Fibroblast of villous mesenchyme (primary cell): ENCODE results near the gene ZNF785. TPM values are rescaled to one million over a fixed set of nuclear protein-coding genes. Genes with fewer than 3 reads are reported as not detected.

Source experiments
- DNase-seq: peaks from one replicate; pipeline ENCODE4 v3.0.0-alpha.2; 2010; ENCODE audit warnings: low read depth
- H3K4me3 ChIP-seq: 2 replicates; pipeline ENCODE4 v1.5.1; 2011; ENCODE audit warnings: low read depth, mild to moderate bottlenecking, low read length
- CTCF ChIP-seq: IDR thresholded peaks from 2 replicates; pipeline ENCODE4 v1.5.1; 2012; ENCODE audit warnings: low read depth, mild to moderate bottlenecking, low read length; ENCODE audit not compliant: insufficient read depth
- total RNA-seq: library from RNA; depleted of rRNA; stranded (reverse); fragments of >200 nt; gene quantifications from 2 replicates; pipeline ENCODE4 v1.2.3, GENCODE V29; 2012

ZNF785 gene
- total RNA-seq, 1 donor, result 13.0 TPM

- no peak for DNase-seq
- H3K4me3 ChIP-seq, result no peak overlapping the region
- TF ChIP-seq CTCF, result no peak
These were observed 20.0 kb downstream of the ZNF785 start for GRCh38 chr16:30565526-30565925.

- H3K4me3 ChIP-seq, result no peak overlapping the region
- no peak for DNase-seq
These were observed 23.5 kb downstream of the ZNF785 start for GRCh38 chr16:30562021-30562420.

GRCh38 chr16:30561089-30561816 is 24.2 kb downstream of the ZNF785 start:
- TF ChIP-seq CTCF, result no peak
- DNase-seq, result no peak
- peak overlapping the region; percentile 56 for H3K4me3 ChIP-seq

More at GRCh38 chr16:30562021-30562420, 23.5 kb downstream of the ZNF785 start:
- TF ChIP-seq CTCF, result no peak

- H3K4me3 ChIP-seq, result no peak overlapping the region
- TF ChIP-seq CTCF, result no peak
- no peak for DNase-seq
These were observed 25.8 kb downstream of the ZNF785 start for GRCh38 chr16:30559690-30560089.

GRCh38 chr16:30558789-30559377 is 26.6 kb downstream of the ZNF785 start:
- no peak for TF ChIP-seq CTCF
- DNase-seq, result no peak
- peak overlapping the region; percentile 41 for H3K4me3 ChIP-seq

GRCh38 chr16:30557957-30558788 is 27.3 kb downstream of the ZNF785 start, which contains the start of gene ZNF764:
ZNF764 (minus strand) TSS chr16:30558374; CDS start chr16:30558182, 192 bp downstream.
- H3K4me3 ChIP-seq, result peak within 1 kb of the TSS; percentile 80
- TF ChIP-seq CTCF, result no peak
- peak; percentile 98 for DNase-seq
